H54 (cell line): ENCODE measurements around the gene SLC9A9.

Source experiments
- DNase-seq: peaks from one replicate; pipeline ENCODE4 v3.0.0; 2011; ENCODE audit warnings: low spot score, mixed read lengths; ENCODE audit not compliant: insufficient read length
- FAIRE-seq: peaks from 3 replicates; lab custom pipeline; 2011; peaks lifted over from hg19 to GRCh38; lab: Jason Lieb, UNC
- POLR2A ChIP-seq: IDR thresholded peaks from 2 replicates; pipeline ENCODE4 v1.6.1; 2011; ENCODE audit warnings: low read depth, mild to moderate bottlenecking, low read length

SLC9A9 gene

DNA sequence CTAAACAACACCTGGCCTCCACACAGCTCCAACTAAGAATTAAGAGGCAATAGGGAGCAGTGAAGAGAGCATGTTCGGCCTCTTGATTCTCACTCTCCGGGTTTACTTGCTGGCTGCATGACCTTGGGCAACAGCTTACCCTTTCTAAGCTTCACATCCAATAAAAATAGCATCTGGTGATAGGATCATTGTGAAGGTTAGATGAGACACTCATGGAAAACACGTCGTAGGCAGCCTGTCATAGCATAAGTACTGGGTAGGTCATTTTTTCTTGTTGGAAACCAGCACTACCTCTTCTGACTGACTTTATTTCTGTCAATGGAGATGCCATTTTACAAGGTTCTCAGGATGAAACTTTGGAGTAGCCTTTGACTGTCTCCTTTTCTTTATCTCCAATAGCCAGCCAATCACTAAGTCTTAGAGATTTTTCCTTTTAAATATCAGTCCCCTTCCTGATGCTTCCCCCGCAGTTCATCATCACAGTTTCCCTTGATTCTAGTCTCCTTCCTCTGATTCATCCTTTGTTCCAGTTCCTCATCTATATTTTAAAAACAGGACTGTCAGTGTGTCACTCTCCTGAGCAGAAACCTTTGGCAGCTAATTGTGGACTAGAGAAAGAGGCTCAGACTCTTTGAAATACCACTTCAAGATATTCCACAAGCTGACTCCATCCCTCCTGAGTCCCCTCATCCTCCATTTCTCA lies 271.5 kb downstream of the SLC9A9 start:
- no peak for TF ChIP-seq POLR2A
- DNase-seq = no peak
- FAIRE-seq = no peak

GRCh38 chr3:143574933-143575332 lies 273.3 kb downstream of the SLC9A9 start:
- FAIRE-seq (no peak), DNase-seq (no peak)
- TF ChIP-seq POLR2A = no peak

DNA sequence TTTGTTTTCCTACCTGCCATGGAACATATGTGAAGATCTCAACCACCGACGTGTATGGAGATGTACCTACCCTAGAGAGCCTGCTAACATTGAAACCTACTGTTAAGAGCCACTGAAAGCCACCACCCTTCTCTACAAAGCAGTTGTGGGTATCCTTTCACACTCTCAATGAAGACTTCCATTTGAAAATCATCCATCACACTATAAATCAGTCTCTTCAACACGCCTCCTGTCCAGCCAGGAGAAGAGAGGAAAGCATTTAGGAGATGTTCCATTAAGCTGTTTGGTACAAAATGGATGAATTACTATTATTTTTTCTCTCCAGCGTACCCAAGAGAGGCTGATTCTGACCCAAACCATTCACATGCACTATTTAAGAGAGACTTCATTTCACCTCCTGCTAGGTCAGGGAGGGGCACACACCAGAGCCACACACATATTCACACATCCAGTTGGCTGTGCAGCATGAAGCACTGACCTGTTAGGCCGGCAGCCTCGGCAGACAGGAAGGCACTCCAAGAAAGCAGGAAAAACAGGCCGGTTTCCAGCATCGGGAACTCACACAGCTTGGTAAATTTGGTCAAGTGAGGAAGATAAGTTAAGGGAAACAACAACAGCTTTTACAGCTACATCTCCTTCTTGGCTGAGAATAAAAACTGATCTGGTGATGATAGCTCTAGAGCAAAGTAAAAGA lies 274.5 kb downstream of the SLC9A9 start:
- TF ChIP-seq POLR2A = no peak
- FAIRE-seq = no peak
- no peak for DNase-seq

- FAIRE-seq (no peak), DNase-seq (no peak)
Observed at GRCh38 chr3:143571548-143571947, 276.7 kb downstream of the SLC9A9 start.

GRCh38 chr3:143567823-143568222 lies 280.4 kb downstream of the SLC9A9 start:
- DNase-seq (no peak), FAIRE-seq (no peak)
- no peak for TF ChIP-seq POLR2A

More at GRCh38 chr3:143571548-143571947, 276.7 kb downstream of the SLC9A9 start:
- TF ChIP-seq POLR2A = no peak

- no peak for TF ChIP-seq POLR2A
- DNase-seq (no peak), FAIRE-seq (no peak)
Observed at GRCh38 chr3:143565951-143566350, 282.3 kb downstream of the SLC9A9 start.

GRCh38 chr3:143563786-143564185 lies 284.5 kb downstream of the SLC9A9 start:
- DNase-seq = no peak
- TF ChIP-seq POLR2A = no peak
- no peak for FAIRE-seq

GRCh38 chr3:143562789-143563188 lies 285.5 kb downstream of the SLC9A9 start:
- TF ChIP-seq POLR2A = no peak
- no peak for DNase-seq
- FAIRE-seq = no peak

GRCh38 chr3:143559296-143559695 lies 289.0 kb downstream of the SLC9A9 start:
- DNase-seq (no peak), FAIRE-seq (no peak)
- no peak for TF ChIP-seq POLR2A

DNA sequence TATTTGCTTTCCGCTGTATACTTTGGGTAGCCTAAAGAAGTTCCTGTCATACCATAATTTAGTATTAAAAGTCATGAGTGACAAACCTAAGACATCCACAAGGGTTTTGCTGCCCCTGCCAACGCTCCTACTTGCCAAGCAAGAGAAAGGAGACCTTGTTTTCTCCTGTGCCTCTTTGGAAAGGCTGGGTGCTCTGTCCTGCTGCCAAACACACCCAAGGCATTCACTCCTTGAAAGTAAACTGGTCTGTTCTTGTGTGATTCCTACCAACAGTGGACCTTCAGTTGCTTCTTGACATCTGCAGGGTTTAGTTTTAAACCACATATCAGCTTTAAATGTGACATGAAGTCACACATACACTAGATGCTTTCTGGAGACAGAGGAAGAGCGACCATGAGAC lies 295.4 kb downstream of the SLC9A9 start:
- no peak for TF ChIP-seq POLR2A
- DNase-seq (no peak), FAIRE-seq (no peak)

GRCh38 chr3:143551761-143552160 lies 296.5 kb downstream of the SLC9A9 start:
- FAIRE-seq (no peak), DNase-seq (no peak)
- TF ChIP-seq POLR2A = no peak

GRCh38 chr3:143548861-143549497 lies 299.3 kb downstream of the SLC9A9 start:
- DNase-seq = no peak
- FAIRE-seq = no peak
- TF ChIP-seq POLR2A = no peak

DNA sequence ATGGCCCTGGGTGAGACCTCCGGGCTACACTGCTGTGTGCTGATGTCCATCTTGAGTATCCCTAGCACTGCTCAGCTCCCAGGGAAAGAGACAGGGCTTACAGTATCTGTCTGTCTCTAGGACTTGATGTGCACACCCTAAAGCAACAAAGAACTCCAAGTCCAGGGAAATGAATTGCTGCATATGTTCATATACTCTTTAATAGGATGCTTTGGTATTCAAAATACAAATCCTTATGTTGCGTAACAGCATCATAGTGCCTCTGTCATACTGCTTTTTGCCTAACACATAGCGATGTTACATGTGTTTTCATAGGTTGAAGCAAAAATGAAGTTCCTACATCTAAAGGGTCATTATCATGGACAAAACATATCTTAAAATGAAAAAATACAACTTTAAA lies 299.9 kb downstream of the SLC9A9 start:
- no peak for FAIRE-seq
- DNase-seq = no peak
- TF ChIP-seq POLR2A = no peak

GRCh38 chr3:143538577-143538981 lies 309.7 kb downstream of the SLC9A9 start:
- no peak for TF ChIP-seq POLR2A
- FAIRE-seq (no peak), DNase-seq (no peak)
